H54 (cell line): ENCODE data around the gene PDGFRA.
A peak's percentile ranks its signal among the peaks of the same experiment; 100 is the strongest.
"Not testable (repeated sequence)": the region's sequence is repeated elsewhere in the genome, so short reads cannot be mapped to it uniquely, and the experiment has no call there.

Experiments used
- DNase-seq: peaks from one replicate; pipeline ENCODE4 v3.0.0; 2011; ENCODE audit warnings: low spot score, mixed read lengths; ENCODE audit not compliant: insufficient read length
- FAIRE-seq: peaks from 3 replicates; lab custom pipeline; 2011; peaks lifted over from hg19 to GRCh38; lab: Jason Lieb, UNC
- POLR2A ChIP-seq: IDR thresholded peaks from 2 replicates; pipeline ENCODE4 v1.6.1; 2011; ENCODE audit warnings: low read depth, mild to moderate bottlenecking, low read length

The PDGFRA gene

GRCh38 chr4:54231768-54232688, 2.9 kb downstream of the PDGFRA start:
- no peak for TF ChIP-seq POLR2A
- FAIRE-seq, result no peak
- no peak for DNase-seq

- DNase-seq (peak; percentile 88), FAIRE-seq (no peak)
These were observed 4.2 kb downstream of the PDGFRA start for GRCh38 chr4:54233277-54233696.

GRCh38 chr4:54233697-54234496, 4.8 kb downstream of the PDGFRA start:
- peak; percentile 63 for DNase-seq
- no peak for TF ChIP-seq POLR2A
- FAIRE-seq, result peak; percentile 15

More at GRCh38 chr4:54233277-54233696, 4.2 kb downstream of the PDGFRA start:
- TF ChIP-seq POLR2A, result no peak

GRCh38 chr4:54234497-54235205, 5.6 kb downstream of the PDGFRA start:
- DNase-seq (no peak), FAIRE-seq (no peak)
- TF ChIP-seq POLR2A, result no peak

GRCh38 chr4:54236316-54236715, 7.2 kb downstream of the PDGFRA start:
- not testable (repeated sequence) for DNase-seq, FAIRE-seq

- no peak for TF ChIP-seq POLR2A
- FAIRE-seq, result no peak
- no peak for DNase-seq
These were observed 8.7 kb downstream of the PDGFRA start for GRCh38 chr4:54237770-54238169.

- FAIRE-seq, result no peak
- DNase-seq, result no peak
- no peak for TF ChIP-seq POLR2A
These were observed 9.3 kb downstream of the PDGFRA start for GRCh38 chr4:54238389-54238788.

- not testable (repeated sequence) for FAIRE-seq, DNase-seq
These were observed 12.3 kb downstream of the PDGFRA start for GRCh38 chr4:54241268-54241823.

GRCh38 chr4:54243541-54243940, 14.4 kb downstream of the PDGFRA start:
- not testable (repeated sequence) for FAIRE-seq, DNase-seq

- DNase-seq, FAIRE-seq: not testable (repeated sequence)
These were observed 23.2 kb downstream of the PDGFRA start for GRCh38 chr4:54252312-54252711.

GRCh38 chr4:54254116-54254914, 25.2 kb downstream of the PDGFRA start:
- TF ChIP-seq POLR2A, result no peak
- FAIRE-seq (peak; percentile 11), DNase-seq (no peak)

GRCh38 chr4:54254915-54255246, 25.8 kb downstream of the PDGFRA start:
- FAIRE-seq (no peak), DNase-seq (no peak)
- no peak for TF ChIP-seq POLR2A

GRCh38 chr4:54255881-54256280, 26.8 kb downstream of the PDGFRA start:
- no peak for FAIRE-seq
- no peak for DNase-seq
- TF ChIP-seq POLR2A, result no peak
